CD14-positive monocyte (primary cell): ENCODE results near the gene SPTSSB. TPM values are rescaled to one million over a fixed set of nuclear protein-coding genes. Genes with fewer than 3 reads are reported as not detected.

Source experiments
- DNase-seq, 3 donors: peaks; one replicate each; pipeline ENCODE4 v3.0.0-alpha.2; 2011 to 2022
- H2AFZ ChIP-seq: 2 replicates; pipeline ENCODE4 v1.6.0; 2012; ENCODE audit warnings: mild to moderate bottlenecking, low read depth, low read length, inconsistent platforms; ENCODE audit not compliant: insufficient read depth, poor library complexity, severe bottlenecking
- H3K27ac ChIP-seq, 2 donors: 1 replicate in 1 of 2; 2 replicates in 1 of 2; pipeline ENCODE4 v1.5.1; 2012 to 2013; ENCODE audit warnings: low read length in 2 of 2, control low read depth in 1 of 2, inconsistent platforms in 1 of 2, low read depth in 1 of 2, mild to moderate bottlenecking in 1 of 2
- H3K27me3 ChIP-seq, 2 donors: one replicate each; pipeline versions ENCODE4 v1.6.0 to v1.6.1; 2011 to 2013; ENCODE audit warnings: low read length in 2 of 2; ENCODE audit not compliant: control insufficient read depth in 2 of 2, insufficient read depth in 2 of 2
- H3K36me3 ChIP-seq, 2 donors: replicated peaks in 1 of 2; 1 replicate in 1 of 2; 2 replicates in 1 of 2; pipeline versions ENCODE4 v1.5.1 to v1.6.1; 2012 to 2013; ENCODE audit warnings: low read length in 2 of 2, control low read depth in 1 of 2, inconsistent platforms in 1 of 2, mild to moderate bottlenecking in 1 of 2; ENCODE audit not compliant: insufficient read depth in 2 of 2, control insufficient read depth in 1 of 2
- H3K4me1 ChIP-seq, 2 donors: 1 replicate in 1 of 2; 2 replicates in 1 of 2; pipeline versions ENCODE4 v1.5.1 to v1.6.1; 2012 to 2013; ENCODE audit warnings: low read length in 2 of 2, control low read depth in 1 of 2, inconsistent platforms in 1 of 2, mild to moderate bottlenecking in 1 of 2, moderate library complexity in 1 of 2; ENCODE audit not compliant: insufficient read depth in 2 of 2, control insufficient read depth in 1 of 2
- H3K4me2 ChIP-seq: replicated peaks from 2 replicates; pipeline ENCODE3; 2012; ENCODE audit warnings: low read length, moderate library complexity, mild to moderate bottlenecking; ENCODE audit not compliant: poor library complexity, severe bottlenecking; ENCODE audit errors: extremely low read depth
- H3K4me3 ChIP-seq, 3 experiments: fragments of 200-600 bp in 1 of 3; sonication (generic) in 1 of 3; replicated peaks in 1 of 3; 1 replicate in 2 of 3; 2 replicates in 1 of 3; pipeline ENCODE4 v1.5.1; 2011 to 2013; ENCODE audit warnings: low read length in 3 of 3, mild to moderate bottlenecking in 3 of 3, control low read depth in 2 of 3, low read depth in 2 of 3, inconsistent platforms in 1 of 3, moderate library complexity in 1 of 3
- H3K79me2 ChIP-seq: 2 replicates; pipeline ENCODE4 v1.6.0; 2012; ENCODE audit warnings: mild to moderate bottlenecking, control low read depth, inconsistent platforms, low read length, moderate library complexity; ENCODE audit not compliant: insufficient read depth
- H3K9ac ChIP-seq: 2 replicates; pipeline ENCODE4 v1.6.0; 2017; ENCODE audit warnings: low read length, mild to moderate bottlenecking; ENCODE audit not compliant: insufficient read depth, poor library complexity, severe bottlenecking
- H3K9me3 ChIP-seq, 2 donors: replicated peaks in 1 of 2; 1 replicate in 1 of 2; 2 replicates in 1 of 2; pipeline versions ENCODE4 v1.5.1 to v1.6.1; 2012 to 2013; ENCODE audit warnings: low read length in 2 of 2, control low read depth in 1 of 2; ENCODE audit not compliant: control insufficient read depth in 1 of 2, insufficient read depth in 1 of 2
- H4K20me1 ChIP-seq: 2 replicates; pipeline ENCODE4 v1.6.0; 2012; ENCODE audit warnings: mild to moderate bottlenecking, low read length, control low read depth, moderate library complexity; ENCODE audit not compliant: insufficient read depth
- H3K27ac Mint-ChIP-seq, 7 donors: one replicate each; pipeline ENCODE4 v1.8.0; 2020; ENCODE audit warnings: mild to moderate bottlenecking in 7 of 7, mixed read lengths in 7 of 7, moderate library complexity in 6 of 7, inconsistent platforms in 2 of 7
- H3K27me3 Mint-ChIP-seq, 3 donors: one replicate each; pipeline ENCODE4 v1.8.0; 2021 to 2022; ENCODE audit warnings: low read depth in 3 of 3, mild to moderate bottlenecking in 3 of 3, mixed read lengths in 3 of 3, moderate library complexity in 3 of 3, inconsistent platforms in 1 of 3
- H3K36me3 Mint-ChIP-seq, 2 donors: one replicate each; pipeline ENCODE4 v1.8.0; 2020; ENCODE audit warnings: mixed read lengths in 2 of 2, inconsistent platforms in 1 of 2, mild to moderate bottlenecking in 1 of 2
- H3K4me1 Mint-ChIP-seq: one replicate; pipeline ENCODE4 v1.8.0; 2020; ENCODE audit warnings: mild to moderate bottlenecking, mixed read lengths
- H3K4me3 Mint-ChIP-seq, 2 donors: one replicate each; pipeline ENCODE4 v1.8.0; 2020; ENCODE audit warnings: mild to moderate bottlenecking in 2 of 2, mixed read lengths in 2 of 2, moderate library complexity in 1 of 2
- H3K9me3 Mint-ChIP-seq, 7 donors: one replicate each; pipeline ENCODE4 v1.8.0; 2020 to 2022; ENCODE audit warnings: mixed read lengths in 7 of 7, mild to moderate bottlenecking in 6 of 7, moderate library complexity in 6 of 7, inconsistent platforms in 2 of 7
- CTCF ChIP-seq: fragments of 200-600 bp; IDR thresholded peaks from one replicate; pipeline ENCODE4 v1.8.0; 2022; ENCODE audit warnings: antibody characterized with exemption, mild to moderate bottlenecking
- WGBS: methylation state at CpG from one replicate; pipeline ENCODE4 v1.1.5; 2013; ENCODE audit warnings: missing lambda C conversion rate; ENCODE audit not compliant: insufficient coverage; 5-methylcytosine and 5-hydroxymethylcytosine counted together
- intact Hi-C, 2 donors: fragments of 100-400 bp; cut with micrococcal nuclease; formaldehyde crosslinking; loops; one replicate each; pipeline versions ENCODE4 v1.15.0 to v1.15.1; 2023
- polyA plus RNA-seq, 3 donors: library from polyadenylated mRNA; depleted of rRNA in 1 of 3; unstranded in 2 of 3; stranded (reverse) in 1 of 3; fragments of 300-500 nt in 2 of 3; fragments of >200 nt in 1 of 3; fragmentation: Illumina TruSeq in 2 of 3; gene quantifications; 1 replicate in 2 of 3; 2 replicates in 1 of 3; pipeline ENCODE4 v1.2.3, GENCODE V29; 2012 to 2021

The SPTSSB gene
- polyA plus RNA-seq, 3 donors, result not detected

DNA sequence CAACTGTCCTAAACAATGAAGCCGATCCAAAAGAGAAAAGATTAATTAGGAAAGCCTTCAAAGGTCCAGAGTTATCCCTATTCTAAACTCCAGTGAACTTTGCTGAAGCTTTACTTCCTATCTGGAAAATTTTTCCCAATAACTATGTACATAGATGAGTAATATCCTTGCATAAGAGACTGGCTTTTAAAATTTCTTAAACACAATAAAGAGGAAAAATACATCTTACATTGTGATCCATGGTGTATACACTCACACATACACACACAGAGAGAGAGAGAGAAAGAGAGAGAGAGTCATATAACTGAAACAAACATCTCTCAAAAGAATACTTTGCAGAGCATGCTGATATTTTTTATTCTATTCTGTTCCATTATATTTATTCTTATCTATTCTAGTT, 20.0 kb downstream of the SPTSSB start:
- no peaks in the 10 kb centered on the region for H3K79me2 ChIP-seq
- peaks cover 2 to 7% (median 5%) of the 10 kb centered on the region in 3 donors for H3K27me3 Mint-ChIP-seq
- no peak overlapping the region for H2AFZ ChIP-seq
- no peak overlapping the region for H3K4me3 Mint-ChIP-seq
- no peaks in the 10 kb centered on the region for H3K4me1 ChIP-seq
- no peak overlapping the region for H3K4me3 ChIP-seq
- no peaks in the 10 kb centered on the region for H3K4me1 Mint-ChIP-seq
- no peaks in the 10 kb centered on the region for H3K36me3 Mint-ChIP-seq
- H3K9me3 ChIP-seq, result no peaks in the 10 kb centered on the region
- H3K4me2 ChIP-seq, result no peak overlapping the region
- no peaks in the 10 kb centered on the region for H3K9me3 Mint-ChIP-seq
- DNase-seq, result no peak
- no peaks in the 10 kb centered on the region for H3K36me3 ChIP-seq
- no CpG with 5 or more reads among the region's 1 CpG for WGBS
- intact Hi-C loops, result no loop called here
- H4K20me1 ChIP-seq, result no peaks in the 10 kb centered on the region
- H3K9ac ChIP-seq, result no peak overlapping the region
- no peaks in the 10 kb centered on the region for H3K27me3 ChIP-seq
- no peak overlapping the region for H3K27ac Mint-ChIP-seq
- TF ChIP-seq CTCF, result no peak
- no peak overlapping the region for H3K27ac ChIP-seq

DNA sequence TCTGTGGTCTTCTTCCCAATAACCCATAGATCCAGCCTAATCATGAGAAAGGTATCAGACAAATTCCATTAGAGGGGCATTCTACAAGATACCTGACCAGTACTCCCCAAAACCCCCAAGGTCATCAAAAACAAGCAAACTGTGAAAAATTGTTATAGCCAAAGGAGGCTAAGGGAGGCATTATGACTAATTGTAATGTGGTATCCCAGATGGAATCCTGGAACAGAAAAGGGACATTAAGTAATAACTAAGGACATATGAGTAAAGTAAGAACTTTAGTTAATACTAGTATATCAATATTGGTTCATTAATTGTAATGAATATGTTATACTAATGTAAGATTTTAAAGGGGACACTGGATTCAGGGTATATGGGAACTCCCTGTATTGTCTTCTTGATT, 20.4 kb downstream of the SPTSSB start:
- Mint-ChIP-seq H3K9me3 (no peaks in the 10 kb centered on the region), H3K27ac (no peak overlapping the region)

More for the DNA sequence above, 20.4 kb downstream of the SPTSSB start:
- Mint-ChIP-seq H3K36me3 (no peaks in the 10 kb centered on the region), H3K27me3 (peaks cover 2 to 7% (median 5%) of the 10 kb centered on the region in 3 donors), H3K4me1 (no peaks in the 10 kb centered on the region), H3K4me3 (no peak overlapping the region)
- TF ChIP-seq CTCF, result no peak
- no peak overlapping the region for H2AFZ ChIP-seq
- H3K9ac ChIP-seq, result no peak overlapping the region
- H3K79me2 ChIP-seq, result no peaks in the 10 kb centered on the region
- no peaks in the 10 kb centered on the region for H3K27me3 ChIP-seq
- H3K9me3 ChIP-seq, result no peaks in the 10 kb centered on the region
- no peak overlapping the region for H3K4me3 ChIP-seq
- no peak overlapping the region for H3K4me2 ChIP-seq
- intact Hi-C loops, result no loop called here
- H3K4me1 ChIP-seq, result no peaks in the 10 kb centered on the region
- no peaks in the 10 kb centered on the region for H4K20me1 ChIP-seq
- no peak for DNase-seq
- no peak overlapping the region for H3K27ac ChIP-seq
- no peaks in the 10 kb centered on the region for H3K36me3 ChIP-seq
